Measurements from ENCODE around the gene PFDN1. TPM values are rescaled to one million over a fixed set of nuclear protein-coding genes. Genes with fewer than 3 reads are reported as not detected.

PFDN1 gene
- total RNA-seq, 4 donors from 2014 or later = 58.7 to 91.7 (median 76.2) TPM

GRCh38 chr5:140297283-140297682 lies 5.6 kb downstream of the PFDN1 start:
- H3K36me3 ChIP-seq = peaks cover 17% of the 10 kb centered on the region
- no peak overlapping the region for H3K4me3 ChIP-seq
- no peak for TF ChIP-seq CTCF (IDR thresholded peaks at IDR 0.05)
- TF ChIP-seq POLR2AphosphoS5 (IDR thresholded peaks at IDR 0.05) = no peak
- no peak for TF ChIP-seq EP300 (IDR thresholded peaks at IDR 0.05)
- TF ChIP-seq POLR2A (IDR thresholded peaks at IDR 0.05) = no peak
- H3K27me3 ChIP-seq = no peaks in the 10 kb centered on the region
- no peaks in the 10 kb centered on the region for H3K9me3 ChIP-seq
- WGBS = 75% methylated on average over 5 of the region's 5 CpGs
- no peak for DNase-seq (ENCODE audit: low spot score in 2 of 2)
- peaks cover 34% of the 10 kb centered on the region for H3K4me1 ChIP-seq
- H3K27ac ChIP-seq = no peak overlapping the region

- peaks cover 26% of the 10 kb centered on the region for H3K4me1 ChIP-seq
- no peak overlapping the region for H3K27ac ChIP-seq
- WGBS = 67% methylated on average over 3 of the region's 3 CpGs
Observed at GRCh38 chr5:140296289-140296688, 6.6 kb downstream of the PFDN1 start.

GRCh38 chr5:140295414-140295813 lies 7.5 kb downstream of the PFDN1 start:
- no peak overlapping the region for H3K27ac ChIP-seq
- peaks cover 17% of the 10 kb centered on the region for H3K36me3 ChIP-seq
- H3K27me3 ChIP-seq = no peaks in the 10 kb centered on the region
- peaks cover 22% of the 10 kb centered on the region for H3K4me1 ChIP-seq
- no peak for DNase-seq (ENCODE audit: low spot score in 2 of 2)
- H3K4me3 ChIP-seq = no peak overlapping the region
- H3K9me3 ChIP-seq = no peaks in the 10 kb centered on the region
- TF ChIP-seq EP300 (IDR thresholded peaks at IDR 0.05) (no peak), POLR2A (IDR thresholded peaks at IDR 0.05) (no peak), CTCF (IDR thresholded peaks at IDR 0.05) (no peak), POLR2AphosphoS5 (IDR thresholded peaks at IDR 0.05) (no peak)
- 16% methylated on average over 1 of the region's 1 CpG for WGBS

More at GRCh38 chr5:140296289-140296688, 6.6 kb downstream of the PFDN1 start:
- Histone ChIP-seq H3K36me3 (peaks cover 17% of the 10 kb centered on the region), H3K4me3 (no peak overlapping the region), H3K27me3 (no peaks in the 10 kb centered on the region), H3K9me3 (no peaks in the 10 kb centered on the region)
- TF ChIP-seq POLR2A (IDR thresholded peaks at IDR 0.05) (no peak), POLR2AphosphoS5 (IDR thresholded peaks at IDR 0.05) (no peak), EP300 (IDR thresholded peaks at IDR 0.05) (no peak)
- no peak for DNase-seq (ENCODE audit: low spot score in 2 of 2)

- no peaks in the 10 kb centered on the region for H3K9me3 ChIP-seq
- TF ChIP-seq POLR2AphosphoS5 (IDR thresholded peaks at IDR 0.05) (no peak), CTCF (IDR thresholded peaks at IDR 0.05) (no peak), POLR2A (IDR thresholded peaks at IDR 0.05) (no peak), EP300 (IDR thresholded peaks at IDR 0.05) (no peak)
- H3K27ac ChIP-seq = no peak overlapping the region
- DNase-seq (ENCODE audit: low spot score in 2 of 2) = no peak
- H3K4me3 ChIP-seq = no peak overlapping the region
- WGBS = 68% methylated on average over 2 of the region's 2 CpGs
- peaks cover 12% of the 10 kb centered on the region for H3K36me3 ChIP-seq
- peaks cover 22% of the 10 kb centered on the region for H3K4me1 ChIP-seq
- H3K27me3 ChIP-seq = no peaks in the 10 kb centered on the region
Observed at GRCh38 chr5:140294753-140295152, 8.1 kb downstream of the PFDN1 start.

- 45% methylated on average over 1 of the region's 1 CpG for WGBS
- no peak overlapping the region for H3K4me3 ChIP-seq
- peaks cover 2% of the 10 kb centered on the region for H3K36me3 ChIP-seq
- peaks cover 22% of the 10 kb centered on the region for H3K4me1 ChIP-seq
- no peaks in the 10 kb centered on the region for H3K27me3 ChIP-seq
- no peak for DNase-seq (ENCODE audit: low spot score in 2 of 2)
- peak overlapping the region; percentile 13 for H3K27ac ChIP-seq
- no peak for TF ChIP-seq EP300 (IDR thresholded peaks at IDR 0.05)
- no peak for TF ChIP-seq CTCF (IDR thresholded peaks at IDR 0.05)
- no peak for TF ChIP-seq POLR2AphosphoS5 (IDR thresholded peaks at IDR 0.05)
- TF ChIP-seq POLR2A (IDR thresholded peaks at IDR 0.05) = no peak
- no peaks in the 10 kb centered on the region for H3K9me3 ChIP-seq
Observed at GRCh38 chr5:140293849-140294100, 9.1 kb downstream of the PFDN1 start.

Data from suprapubic skin (tissue), 4 donors.